H9 (cell line): Measurements from ENCODE around the gene MFAP3. TPM values are rescaled to one million over a fixed set of nuclear protein-coding genes. Genes with fewer than 3 reads are reported as not detected.
A peak's percentile ranks its signal among the peaks of the same experiment; 100 is the strongest.

Source experiments
- DNase-seq: peaks from one replicate; pipeline ENCODE4 v3.0.0-alpha.2; 2017
- H2AFZ ChIP-seq: one replicate; pipeline ENCODE4 v1.6.1; 2013; ENCODE audit warnings: mild to moderate bottlenecking, low read length, control low read depth, moderate library complexity
- H2AK5ac ChIP-seq: 2 replicates; pipeline ENCODE4 v1.6.1; 2013; ENCODE audit warnings: low read length, control low read depth, mixed read lengths; ENCODE audit not compliant: insufficient read length
- H2BK120ac ChIP-seq: one replicate; pipeline ENCODE4 v1.6.1; 2013; ENCODE audit warnings: low read depth, mild to moderate bottlenecking, low read length, control low read depth, inconsistent platforms; ENCODE audit not compliant: poor library complexity, severe bottlenecking
- H2BK12ac ChIP-seq: 2 replicates; pipeline ENCODE4 v1.6.1; 2013; ENCODE audit warnings: low read length, control low read depth, mixed read lengths, low read depth; ENCODE audit not compliant: insufficient read length
- H2BK15ac ChIP-seq: 2 replicates; pipeline ENCODE4 v1.6.1; 2013; ENCODE audit warnings: low read depth, low read length, control low read depth
- H2BK20ac ChIP-seq: one replicate; pipeline ENCODE4 v1.6.1; 2013; ENCODE audit warnings: low read depth, mild to moderate bottlenecking, low read length, control low read depth, inconsistent platforms; ENCODE audit not compliant: poor library complexity, severe bottlenecking
- H2BK5ac ChIP-seq: 2 replicates; pipeline ENCODE4 v1.6.1; 2013; ENCODE audit warnings: low read length, control low read depth, mixed read lengths; ENCODE audit not compliant: insufficient read length
- H3K14ac ChIP-seq: 2 replicates; pipeline ENCODE4 v1.6.1; 2013; ENCODE audit warnings: low read length, control low read depth; ENCODE audit not compliant: insufficient read depth
- H3K18ac ChIP-seq: 2 replicates; pipeline ENCODE4 v1.6.1; 2013; ENCODE audit warnings: low read depth, mild to moderate bottlenecking, mixed read lengths, low read length, control low read depth; ENCODE audit not compliant: insufficient read length
- H3K23ac ChIP-seq: 2 replicates; pipeline ENCODE4 v1.6.1; 2013; ENCODE audit warnings: low read length, control low read depth, mixed read lengths, low read depth; ENCODE audit not compliant: insufficient read length
- H3K23me2 ChIP-seq: 2 replicates; pipeline ENCODE4 v1.6.1; 2013; ENCODE audit warnings: low read depth, mild to moderate bottlenecking, mixed read lengths, low read length, control low read depth; ENCODE audit not compliant: insufficient read length, poor library complexity, severe bottlenecking
- H3K27ac ChIP-seq: 2 replicates; pipeline ENCODE4 v1.5.1; 2013; ENCODE audit warnings: low read length, control low read depth, mixed read lengths, low read depth; ENCODE audit not compliant: insufficient read length
- H3K27me3 ChIP-seq: 2 replicates; pipeline ENCODE4 v1.6.1; 2013; ENCODE audit warnings: low read length, control low read depth, inconsistent platforms; ENCODE audit not compliant: insufficient read depth
- H3K4ac ChIP-seq: 2 replicates; pipeline ENCODE4 v1.6.1; 2013; ENCODE audit warnings: low read depth, mild to moderate bottlenecking, control low read depth, inconsistent platforms, low read length, moderate library complexity
- H3K4me1 ChIP-seq: 2 replicates; pipeline ENCODE4 v1.6.1; 2013; ENCODE audit warnings: low read length, control low read depth, inconsistent platforms; ENCODE audit not compliant: insufficient read depth
- H3K4me2 ChIP-seq: 2 replicates; pipeline ENCODE4 v1.6.1; 2013; ENCODE audit warnings: low read length, control low read depth, mixed read lengths; ENCODE audit not compliant: insufficient read length, insufficient read depth
- H3K56ac ChIP-seq: 2 replicates; pipeline ENCODE4 v1.6.1; 2013; ENCODE audit warnings: low read depth, mild to moderate bottlenecking, mixed read lengths, low read length, control low read depth; ENCODE audit not compliant: insufficient read length
- H3K79me1 ChIP-seq: 2 replicates; pipeline ENCODE4 v1.6.1; 2013; ENCODE audit warnings: low read depth, mild to moderate bottlenecking, moderate library complexity, low read length, control low read depth, inconsistent platforms; ENCODE audit not compliant: insufficient read depth, poor library complexity, severe bottlenecking
- H3K79me2 ChIP-seq: 2 replicates; pipeline ENCODE4 v1.6.1; 2013; ENCODE audit warnings: low read length, control low read depth, inconsistent platforms; ENCODE audit not compliant: insufficient read depth
- H3K9ac ChIP-seq: 2 replicates; pipeline ENCODE4 v1.6.1; 2013; ENCODE audit warnings: low read length, control low read depth, mixed read lengths; ENCODE audit not compliant: insufficient read length; ENCODE audit errors: extremely low read depth
- H3K9me3 ChIP-seq: one replicate; pipeline ENCODE4 v1.6.1; 2013; ENCODE audit warnings: low read depth, low read length, inconsistent platforms; ENCODE audit not compliant: control insufficient read depth
- H3T11ph ChIP-seq: one replicate; pipeline ENCODE4 v1.6.1; 2013; ENCODE audit warnings: mild to moderate bottlenecking, low read length, control low read depth, inconsistent platforms
- H4K20me1 ChIP-seq: one replicate; pipeline ENCODE4 v1.6.1; 2013; ENCODE audit not compliant: control insufficient read depth, insufficient read length, insufficient read depth
- H4K5ac ChIP-seq: 2 replicates; pipeline ENCODE4 v1.6.1; 2013; ENCODE audit warnings: low read depth, mild to moderate bottlenecking, mixed read lengths, low read length, control low read depth; ENCODE audit not compliant: insufficient read length
- H4K8ac ChIP-seq: replicated peaks from 2 replicates; pipeline ENCODE4 v1.6.1; 2013; ENCODE audit warnings: low read length, control low read depth, mixed read lengths, low read depth; ENCODE audit not compliant: insufficient read length
- H4K91ac ChIP-seq: 2 replicates; pipeline ENCODE4 v1.6.1; 2013; ENCODE audit warnings: low read depth, mild to moderate bottlenecking, moderate library complexity, mixed read lengths, low read length, control low read depth; ENCODE audit not compliant: insufficient read length
- H3K27ac Mint-ChIP-seq, 3 experiments: 2 replicates in 2 of 3; 3 replicates in 1 of 3; pipeline ENCODE4 v1.8.0; 2020 to 2021; ENCODE audit warnings: mixed read lengths in 3 of 3, mild to moderate bottlenecking in 1 of 3, moderate library complexity in 1 of 3
- H3K27me3 Mint-ChIP-seq: 2 replicates; pipeline ENCODE4 v1.8.0; 2021; ENCODE audit warnings: low read depth, mild to moderate bottlenecking, moderate library complexity, mixed read lengths
- H3K36me3 Mint-ChIP-seq, 3 experiments: 2 replicates in 2 of 3; 3 replicates in 1 of 3; pipeline ENCODE4 v1.8.0; 2020 to 2021; ENCODE audit warnings: low read depth in 3 of 3, mixed read lengths in 3 of 3; ENCODE audit not compliant: insufficient read depth in 1 of 3
- H3K4me1 Mint-ChIP-seq, 2 experiments: 2 replicates each; pipeline ENCODE4 v1.8.0; 2020; ENCODE audit warnings: mixed read lengths in 2 of 2
- H3K4me3 Mint-ChIP-seq, 2 experiments: 2 replicates in 1 of 2; 3 replicates in 1 of 2; pipeline ENCODE4 v1.8.0; 2020 to 2021; ENCODE audit warnings: mild to moderate bottlenecking in 2 of 2, mixed read lengths in 2 of 2, moderate library complexity in 1 of 2
- H3K9me3 Mint-ChIP-seq, 2 experiments: 2 replicates in 1 of 2; 3 replicates in 1 of 2; pipeline ENCODE4 v1.8.0; 2020; ENCODE audit warnings: mild to moderate bottlenecking in 2 of 2, mixed read lengths in 2 of 2, moderate library complexity in 1 of 2
- WGBS: extraction: QIAGEN DNeasy Blood & Tissue Kit; methylation state at CpG from one replicate; pipeline ENCODE4 v1.1.7; 2013; ENCODE audit warnings: missing lambda C conversion rate, low lambda C conversion rate, mixed read lengths; ENCODE audit not compliant: insufficient read length; ENCODE audit errors: extremely low coverage; 5-methylcytosine and 5-hydroxymethylcytosine counted together
- total RNA-seq: library from RNA; stranded (reverse); gene quantifications from 2 replicates; pipeline ENCODE4 v1.2.1, GENCODE V29; 2021
- TF ChIP-seq, protein P1 (sequence below): fragments of 200-600 bp; sonication (generic); conservative IDR thresholded peaks from 3 replicates; pipeline ENCODE4 v1.8.0; 2021; ENCODE audit warnings: antibody characterized with exemption, mild to moderate bottlenecking

MFAP3 gene
- total RNA-seq, 1 experiment from 2014 or later, result 24.5 TPM

DNA sequence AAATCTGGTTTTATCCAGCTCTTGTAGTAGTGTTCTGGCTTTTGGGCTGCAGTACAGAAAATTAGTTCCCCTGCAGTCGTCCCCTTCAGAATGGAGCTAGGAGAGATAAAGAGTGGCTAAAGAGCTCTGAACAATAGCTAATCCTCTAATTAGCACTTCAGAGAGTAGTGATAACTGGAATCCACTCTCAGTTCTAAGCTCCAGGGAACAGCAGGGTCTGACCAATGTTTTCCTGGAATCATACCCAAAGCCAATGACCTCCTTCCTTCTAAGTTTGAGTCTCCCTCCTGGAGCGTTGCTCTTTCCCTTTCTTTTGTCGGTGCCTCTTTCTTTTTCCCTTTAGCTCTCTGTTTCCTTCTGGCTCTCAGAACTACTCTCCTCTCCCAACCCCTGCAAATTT lies 47.4 kb downstream of the MFAP3 start:
- Histone ChIP-seq H3K23me2 (no peaks in the 10 kb centered on the region), H3K4ac (no peak overlapping the region), H2AK5ac (no peak overlapping the region), H3K18ac (no peak overlapping the region), H3K27me3 (no peaks in the 10 kb centered on the region), H2BK5ac (no peak overlapping the region), H2AFZ (no peak overlapping the region), H3K27ac (no peak overlapping the region), H3T11ph (no peak overlapping the region), H3K4me1 (no peaks in the 10 kb centered on the region; the same call in 1 of the 2 replicates), H4K20me1 (no peaks in the 10 kb centered on the region), H3K79me2 (no peaks in the 10 kb centered on the region), H3K79me1 (no peaks in the 10 kb centered on the region), H3K9me3 (no peaks in the 10 kb centered on the region), H2BK15ac (no peak overlapping the region), H3K23ac (no peak overlapping the region), H3K9ac (no peak overlapping the region), H2BK120ac (no peak overlapping the region), H4K91ac (no peak overlapping the region), H3K14ac (no peak overlapping the region), H4K5ac (no peak overlapping the region), H4K8ac (no peak overlapping the region), H2BK20ac (no peak overlapping the region), H2BK12ac (no peak overlapping the region), H3K4me2 (no peak overlapping the region), H3K56ac (no peak overlapping the region)
- Mint-ChIP-seq H3K27ac (peak overlapping the region in 1 of 3 experiments; percentile 9; a peak in 1 of 7 replicates), H3K4me3 (peak overlapping the region in 1 of 2 experiments; percentile 27; a peak in 2 of 5 replicates), H3K4me1 (peaks cover 45 to 51% of the 10 kb centered on the region in 2 experiments), H3K36me3 (no peaks in the 10 kb centered on the region), H3K9me3 (no peaks in the 10 kb centered on the region), H3K27me3 (peaks cover 62% of the 10 kb centered on the region)
- TF ChIP-seq, protein P1, sequence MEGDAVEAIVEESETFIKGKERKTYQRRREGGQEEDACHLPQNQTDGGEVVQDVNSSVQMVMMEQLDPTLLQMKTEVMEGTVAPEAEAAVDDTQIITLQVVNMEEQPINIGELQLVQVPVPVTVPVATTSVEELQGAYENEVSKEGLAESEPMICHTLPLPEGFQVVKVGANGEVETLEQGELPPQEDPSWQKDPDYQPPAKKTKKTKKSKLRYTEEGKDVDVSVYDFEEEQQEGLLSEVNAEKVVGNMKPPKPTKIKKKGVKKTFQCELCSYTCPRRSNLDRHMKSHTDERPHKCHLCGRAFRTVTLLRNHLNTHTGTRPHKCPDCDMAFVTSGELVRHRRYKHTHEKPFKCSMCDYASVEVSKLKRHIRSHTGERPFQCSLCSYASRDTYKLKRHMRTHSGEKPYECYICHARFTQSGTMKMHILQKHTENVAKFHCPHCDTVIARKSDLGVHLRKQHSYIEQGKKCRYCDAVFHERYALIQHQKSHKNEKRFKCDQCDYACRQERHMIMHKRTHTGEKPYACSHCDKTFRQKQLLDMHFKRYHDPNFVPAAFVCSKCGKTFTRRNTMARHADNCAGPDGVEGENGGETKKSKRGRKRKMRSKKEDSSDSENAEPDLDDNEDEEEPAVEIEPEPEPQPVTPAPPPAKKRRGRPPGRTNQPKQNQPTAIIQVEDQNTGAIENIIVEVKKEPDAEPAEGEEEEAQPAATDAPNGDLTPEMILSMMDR, result no peak
- no CpG with 5 or more reads among the region's 3 CpGs for WGBS
- no peak for DNase-seq
